K562 (cell line): Measurements from ENCODE around the gene COL6A1. TPM values are rescaled to one million over a fixed set of nuclear protein-coding genes. Genes with fewer than 3 reads are reported as not detected.

ENCODE experiments used
- GABPA ChIP-seq: fragments of 200-800 bp; sonication (Bioruptor generic); conservative IDR thresholded peaks from 2 replicates; pipeline ENCODE4 v1.6.1; 2016; ENCODE audit warnings: low read depth, missing genetic modification characterization, missing compliant biosample characterization
- HDGF ChIP-seq: fragments of 450-650 bp; IDR thresholded peaks from 2 replicates; pipeline ENCODE4 v1.6.1; 2016
- MCM7 ChIP-seq, 2 experiments: fragments of 450-650 bp; IDR thresholded peaks; 2 replicates each; pipeline ENCODE4 v1.6.1; 2016 to 2018
- MTA3 ChIP-seq: fragments of 450-650 bp; formaldehyde crosslinking; IDR thresholded peaks from 2 replicates; pipeline ENCODE4 v1.6.1; 2017; ENCODE audit warnings: mild to moderate bottlenecking, borderline replicate concordance
- MYBL2 ChIP-seq, 2 experiments: fragments of 450-650 bp in 1 of 2; sonication (generic) in 1 of 2; formaldehyde crosslinking in 1 of 2; IDR thresholded peaks; 2 replicates each; pipeline versions ENCODE4 v1.6.1 to v1.8.1; 2017 to 2022; ENCODE audit warnings: borderline replicate concordance in 1 of 2, inconsistent platforms in 1 of 2, low read depth in 1 of 2, mild to moderate bottlenecking in 1 of 2, missing genetic modification reagents in 1 of 2, moderate library complexity in 1 of 2
- NCOR1 ChIP-seq: fragments of 450-650 bp; IDR thresholded peaks from 2 replicates; pipeline ENCODE4 v1.6.1; 2016; ENCODE audit warnings: mild to moderate bottlenecking, moderate library complexity
- NFRKB ChIP-seq: fragments of 450-650 bp; IDR thresholded peaks from 2 replicates; pipeline ENCODE4 v1.6.1; 2016; ENCODE audit warnings: low read depth
- PYGO2 ChIP-seq: fragments of 450-650 bp; IDR thresholded peaks from 2 replicates; pipeline ENCODE4 v1.6.1; 2016; ENCODE audit warnings: mild to moderate bottlenecking, missing genetic modification characterization, moderate library complexity, missing compliant biosample characterization
- RBBP5 ChIP-seq: fragments of 200-600 bp; sonication (generic); IDR thresholded peaks from 2 replicates; pipeline ENCODE4 v1.6.1; 2012; ENCODE audit warnings: borderline replicate concordance, mild to moderate bottlenecking, low read length, control low read depth, inconsistent platforms; ENCODE audit not compliant: insufficient read depth, poor library complexity, severe bottlenecking
- RCOR1 ChIP-seq, 2 experiments: IDR thresholded peaks; 2 replicates each; pipeline ENCODE4 v1.6.1; 2012; ENCODE audit warnings: low read depth in 2 of 2, low read length in 2 of 2, borderline replicate concordance in 1 of 2, improper control_type of control experiment in 1 of 2
- RFX1 ChIP-seq: fragments of 450-650 bp; IDR thresholded peaks from 2 replicates; pipeline ENCODE4 v1.6.1; 2016; ENCODE audit warnings: mild to moderate bottlenecking, moderate library complexity
- SAP30 ChIP-seq: fragments of 200-600 bp; sonication (generic); IDR thresholded peaks from 2 replicates; pipeline ENCODE4 v1.6.1; 2012; ENCODE audit warnings: borderline replicate concordance, low read depth, mild to moderate bottlenecking, moderate library complexity, low read length, control low read depth, inconsistent platforms; ENCODE audit not compliant: insufficient read depth, poor library complexity, severe bottlenecking
- SREBF1 ChIP-seq: fragments of 150-350 bp; IDR thresholded peaks from 2 replicates; pipeline ENCODE4 v1.6.1; 2014; ENCODE audit warnings: antibody characterized with exemption, low read depth, low read length, borderline replicate concordance
- STAT5A ChIP-seq: IDR thresholded peaks from 2 replicates; pipeline ENCODE4 v1.6.1; 2012; ENCODE audit warnings: low read length, inconsistent platforms, borderline replicate concordance
- STAT6 ChIP-seq: sonication (generic); formaldehyde crosslinking; IDR thresholded peaks from 2 replicates; pipeline ENCODE4 v1.8.1; 2023; ENCODE audit warnings: mild to moderate bottlenecking, missing genetic modification reagents
- TEAD4 ChIP-seq, 2 experiments: sonication (generic) in 1 of 2; formaldehyde crosslinking in 1 of 2; IDR thresholded peaks; 2 replicates each; pipeline versions ENCODE4 v1.6.1 to v1.8.0; 2012 to 2022; ENCODE audit warnings: borderline replicate concordance in 1 of 2, inconsistent platforms in 1 of 2, low read length in 1 of 2, mild to moderate bottlenecking in 1 of 2, missing genetic modification reagents in 1 of 2
- ZKSCAN8 ChIP-seq: fragments of 200-800 bp; sonication (Bioruptor generic); IDR thresholded peaks from 2 replicates; pipeline ENCODE4 v1.6.1; 2016; ENCODE audit warnings: missing genetic modification characterization, missing compliant biosample characterization
- ZNF274 ChIP-seq: IDR thresholded peaks from 2 replicates; pipeline ENCODE4 v1.6.1; 2011; ENCODE audit warnings: low read depth, mild to moderate bottlenecking, low read length, moderate library complexity, borderline replicate concordance
- ZNF398 ChIP-seq: fragments of 250-450 bp; sonication (Bioruptor Pico); IDR thresholded peaks from 2 replicates; pipeline ENCODE4 v1.8.0; 2021; ENCODE audit warnings: moderate library complexity, mild to moderate bottlenecking, inconsistent platforms
- polyA plus RNA-seq, 8 experiments: library from polyadenylated mRNA; depleted of rRNA in 4 of 8; stranded (reverse) in 5 of 8; unstranded in 3 of 8; fragments of >200 nt; fragmentation: Nextera tagmentation in 2 of 8; fragmentation: Illumina TruSeq in 1 of 8; extraction: Ambion mirVana in 2 of 8; extraction: Trizol in 1 of 8; gene quantifications; 2 replicates each; pipeline versions ENCODE4 v1.2.1 to v1.2.3, GENCODE V29; 2011 to 2014; ENCODE audit warnings: inconsistent platforms in 1 of 8, missing spikeins in 1 of 8
- total RNA-seq, 7 experiments: library from RNA; depleted of rRNA in 6 of 7; stranded (reverse); fragments of >200 nt in 6 of 7; fragmentation: Illumina TruSeq in 2 of 7; extraction: Trizol in 2 of 7; gene quantifications; 2 replicates each; pipeline versions ENCODE4 v1.2.1 to v1.2.3, GENCODE V29; 2011 to 2021; ENCODE audit warnings: low replicate concordance in 1 of 7
- TF ChIP-seq, protein P1 (sequence below): fragments of 250-450 bp; sonication (Bioruptor Pico); IDR thresholded peaks from 2 replicates; pipeline ENCODE4 v1.4.0; 2020; ENCODE audit warnings: mild to moderate bottlenecking, moderate library complexity
- TF ChIP-seq, protein P2 (sequence below): sonication (generic); formaldehyde crosslinking; IDR thresholded peaks from 2 replicates; pipeline ENCODE4 v1.8.0; 2022; ENCODE audit warnings: mild to moderate bottlenecking, missing genetic modification reagents

Gene COL6A1
- total and polyA plus RNA-seq, 9 of the 15 experiments (the other 6 are each of a cell fraction or from before 2014, with no cell fraction given), result 0.07 to 1.3 (median 0.14) TPM; not detected in 3

GRCh38 chr21:46031484-46031883 lies 49.9 kb downstream of the COL6A1 start (continued):
- TF ChIP-seq ZNF398 (CRISPR knock-in tag) (no peak), MYBL2 (IDR thresholded peaks at IDR 0.05; ENCODE audit: low read depth) (no peak), MYBL2 (CRISPR knock-in tag; IDR thresholded peaks at IDR 0.05; ENCODE audit: borderline replicate concordance) (no peak), RBBP5 (no peak), STAT6 (CRISPR knock-in tag) (no peak), TEAD4 (IDR thresholded peaks at IDR 0.05; ENCODE audit: low read length) (no peak; the same call in 1 of the 2 replicates), TEAD4 (CRISPR knock-in tag; IDR thresholded peaks at IDR 0.05; ENCODE audit: borderline replicate concordance) (no peak), PYGO2 (no peak), STAT5A (no peak), RFX1 (no peak), MCM7 (IDR thresholded peaks at IDR 0.05) (no peak), GABPA (tag) (peak; percentile 64), SAP30 (no peak), RCOR1 (IDR thresholded peaks at IDR 0.05; ENCODE audit: borderline replicate concordance in 1 of 2, low read depth in 2 of 2, low read length in 2 of 2) (no peak; a peak in 1 of 4 replicates), NFRKB (no peak), SREBF1 (no peak), MTA3 (no peak; the same call in 1 of the 2 replicates), NCOR1 (no peak), ZNF274 (no peak), ZKSCAN8 (CRISPR knock-in tag) (no peak), HDGF (no peak)
- TF ChIP-seq, protein P1, sequence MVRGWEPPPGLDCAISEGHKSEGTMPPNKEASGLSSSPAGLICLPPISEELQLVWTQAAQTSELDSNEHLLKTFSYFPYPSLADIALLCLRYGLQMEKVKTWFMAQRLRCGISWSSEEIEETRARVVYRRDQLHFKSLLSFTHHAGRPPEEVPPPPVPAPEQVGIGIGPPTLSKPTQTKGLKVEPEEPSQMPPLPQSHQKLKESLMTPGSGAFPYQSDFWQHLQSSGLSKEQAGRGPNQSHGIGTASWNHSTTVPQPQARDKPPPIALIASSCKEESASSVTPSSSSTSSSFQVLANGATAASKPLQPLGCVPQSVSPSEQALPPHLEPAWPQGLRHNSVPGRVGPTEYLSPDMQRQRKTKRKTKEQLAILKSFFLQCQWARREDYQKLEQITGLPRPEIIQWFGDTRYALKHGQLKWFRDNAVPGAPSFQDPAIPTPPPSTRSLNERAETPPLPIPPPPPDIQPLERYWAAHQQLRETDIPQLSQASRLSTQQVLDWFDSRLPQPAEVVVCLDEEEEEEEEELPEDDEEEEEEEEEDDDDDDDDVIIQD (CRISPR knock-in tag), result no peak
- TF ChIP-seq, protein P2, sequence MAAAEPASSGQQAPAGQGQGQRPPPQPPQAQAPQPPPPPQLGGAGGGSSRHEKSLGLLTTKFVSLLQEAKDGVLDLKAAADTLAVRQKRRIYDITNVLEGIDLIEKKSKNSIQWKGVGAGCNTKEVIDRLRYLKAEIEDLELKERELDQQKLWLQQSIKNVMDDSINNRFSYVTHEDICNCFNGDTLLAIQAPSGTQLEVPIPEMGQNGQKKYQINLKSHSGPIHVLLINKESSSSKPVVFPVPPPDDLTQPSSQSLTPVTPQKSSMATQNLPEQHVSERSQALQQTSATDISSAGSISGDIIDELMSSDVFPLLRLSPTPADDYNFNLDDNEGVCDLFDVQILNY (CRISPR knock-in tag), result no peak
